Iris pigment epithelial cell (primary cell): ENCODE data around the gene SLC12A8.
A peak's percentile ranks its signal among the peaks of the same experiment; 100 is the strongest.

Experiments
- DNase-seq: peaks from one replicate; pipeline ENCODE4 v3.0.0-alpha.2; 2011; ENCODE audit warnings: low read depth

SLC12A8 gene

GRCh38 chr3:125151916-125152315 is 60.6 kb downstream of the SLC12A8 start:
- no peak for DNase-seq

- DNase-seq = no peak
Observed at GRCh38 chr3:125151442-125151817, 61.1 kb downstream of the SLC12A8 start.

- DNase-seq = peak; percentile 59
Observed at GRCh38 chr3:125150525-125151441, 61.8 kb downstream of the SLC12A8 start.

- DNase-seq = no peak
Observed at GRCh38 chr3:125149462-125149861, 63.1 kb downstream of the SLC12A8 start.

- DNase-seq = no peak
Observed at GRCh38 chr3:125148836-125149235, 63.7 kb downstream of the SLC12A8 start.

- DNase-seq = no peak
Observed at GRCh38 chr3:125148016-125148812, 64.3 kb downstream of the SLC12A8 start.

- no peak for DNase-seq
Observed at GRCh38 chr3:125147491-125147820, 65.1 kb downstream of the SLC12A8 start.

GRCh38 chr3:125146626-125147490 is 65.7 kb downstream of the SLC12A8 start:
- DNase-seq = no peak

GRCh38 chr3:125145751-125146475 is 66.6 kb downstream of the SLC12A8 start:
- DNase-seq = no peak

GRCh38 chr3:125144653-125145314 is 67.8 kb downstream of the SLC12A8 start:
- DNase-seq = no peak

GRCh38 chr3:125143982-125144652 is 68.4 kb downstream of the SLC12A8 start:
- DNase-seq = peak; percentile 50

- no peak for DNase-seq
Observed at GRCh38 chr3:125143538-125143937, 69.0 kb downstream of the SLC12A8 start.

- DNase-seq = no peak
Observed at GRCh38 chr3:125142940-125143339, 69.6 kb downstream of the SLC12A8 start.

- DNase-seq = no peak
Observed at GRCh38 chr3:125142420-125142778, 70.1 kb downstream of the SLC12A8 start.

- peak; percentile 70 for DNase-seq
Observed at GRCh38 chr3:125141596-125142419, 70.7 kb downstream of the SLC12A8 start.

GRCh38 chr3:125140818-125141595 is 71.5 kb downstream of the SLC12A8 start:
- DNase-seq = peak; percentile 38

- peak; percentile 79 for DNase-seq
Observed at GRCh38 chr3:125140011-125140817, 72.3 kb downstream of the SLC12A8 start.

- no peak for DNase-seq
Observed at GRCh38 chr3:125139386-125139785, 73.2 kb downstream of the SLC12A8 start.
